HG03558 (cell line): Measurements from ENCODE around the gene BPIFB1.

Source experiments
- ATAC-seq: cut with Tn5 transposase; IDR thresholded peaks from one replicate; pipeline ENCODE4 v1.9.1; 2021; ENCODE audit warnings: moderate number of reproducible peaks; ENCODE audit not compliant: unreplicated experiment; ENCODE audit errors: extremely low read depth

BPIFB1 gene

DNA sequence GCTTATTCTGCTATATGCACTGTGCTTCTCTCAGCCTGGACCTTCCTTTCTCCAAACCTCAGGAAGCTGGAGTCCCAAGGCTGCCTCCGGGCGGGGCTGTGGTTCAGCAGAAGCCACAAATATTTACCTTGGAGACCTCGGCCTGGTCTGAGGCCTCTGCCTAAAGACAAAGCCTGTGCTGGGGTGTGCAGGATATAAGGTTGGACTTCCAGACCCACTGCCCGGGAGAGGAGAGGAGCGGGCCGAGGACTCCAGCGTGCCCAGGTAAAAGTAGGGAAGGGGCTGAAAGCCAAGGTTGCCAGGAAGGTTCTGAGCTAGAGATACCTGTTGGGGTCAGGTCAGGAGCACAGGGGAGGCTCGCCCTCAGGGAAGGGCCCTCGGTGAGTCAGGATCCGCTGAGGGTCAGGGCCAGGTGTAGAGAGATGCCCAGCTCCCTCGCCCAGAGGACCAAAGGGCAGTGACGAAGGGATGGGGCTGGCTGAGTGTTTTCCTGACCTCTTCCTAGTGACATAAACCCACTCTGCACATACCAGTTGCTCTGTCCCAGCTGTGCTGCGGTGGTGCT lies at the start of gene BPIFB1:
Gene BPIFB1, plus strand, starts transcription at position 224 of the 565 bp plus-strand sequence. CDS start 2,860 bp downstream, outside the sequence.
- ATAC-seq, result no peak

DNA sequence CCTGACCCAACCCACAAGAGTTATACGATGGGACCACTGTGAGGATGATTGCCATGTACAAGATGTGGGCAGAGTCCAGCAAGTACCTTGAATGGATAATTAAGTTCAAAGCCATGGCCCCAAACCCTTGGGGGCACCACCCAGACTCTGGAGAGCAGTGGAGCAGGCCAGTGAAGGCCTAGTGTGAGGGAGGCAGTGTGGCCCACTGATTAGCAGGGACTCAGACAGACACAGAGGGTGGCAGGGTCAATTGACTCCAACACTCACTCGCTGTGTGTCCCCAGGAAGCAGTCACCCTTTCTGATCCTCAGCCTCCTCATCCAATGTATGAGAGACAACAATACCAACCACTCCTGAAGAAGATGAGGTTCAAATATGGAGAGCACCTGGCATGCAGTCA lies 49.0 kb upstream of the BPIFB1 start:
- no peak for ATAC-seq

DNA sequence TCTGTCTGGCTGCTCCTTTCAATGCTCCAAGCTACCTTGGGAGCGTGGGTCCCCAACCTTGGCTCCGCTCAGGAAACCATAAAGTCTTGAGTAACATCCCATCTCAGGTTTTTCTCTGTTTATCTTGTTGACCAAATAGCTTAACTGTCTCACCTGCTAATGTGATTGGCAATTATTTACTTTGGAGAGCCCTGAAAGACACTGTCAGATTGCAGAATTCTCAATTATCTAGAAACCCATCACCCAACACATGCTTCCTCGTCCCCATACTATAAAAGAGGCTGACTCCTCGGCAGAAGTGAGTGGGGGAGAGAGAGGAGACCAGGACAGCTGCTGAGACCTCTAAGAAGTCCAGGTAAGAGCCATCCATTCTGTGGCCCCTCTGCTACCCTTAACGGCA lies 47.3 kb upstream of the BPIFB1 start, which contains the start of gene BPIFA1:
Gene BPIFA1, plus strand, starts transcription at position 301 of the 400 bp plus-strand sequence. CDS start 1,716 bp downstream, outside the sequence.
- ATAC-seq, result no peak

GRCh38 chr20:33236351-33236750 lies 46.7 kb upstream of the BPIFB1 start:
- no peak for ATAC-seq

- no peak for ATAC-seq
Measured at GRCh38 chr20:33237989-33238388, 45.0 kb upstream of the BPIFB1 start.

GRCh38 chr20:33239418-33239817 lies 43.6 kb upstream of the BPIFB1 start:
- no peak for ATAC-seq

- no peak for ATAC-seq
Measured at GRCh38 chr20:33239979-33240736, 42.9 kb upstream of the BPIFB1 start.

- no peak for ATAC-seq
Measured at GRCh38 chr20:33240923-33241322, 42.1 kb upstream of the BPIFB1 start.

GRCh38 chr20:33242319-33243100 lies 40.5 kb upstream of the BPIFB1 start:
- no peak for ATAC-seq

- no peak for ATAC-seq
Measured at GRCh38 chr20:33246077-33246476, 36.9 kb upstream of the BPIFB1 start.

DNA sequence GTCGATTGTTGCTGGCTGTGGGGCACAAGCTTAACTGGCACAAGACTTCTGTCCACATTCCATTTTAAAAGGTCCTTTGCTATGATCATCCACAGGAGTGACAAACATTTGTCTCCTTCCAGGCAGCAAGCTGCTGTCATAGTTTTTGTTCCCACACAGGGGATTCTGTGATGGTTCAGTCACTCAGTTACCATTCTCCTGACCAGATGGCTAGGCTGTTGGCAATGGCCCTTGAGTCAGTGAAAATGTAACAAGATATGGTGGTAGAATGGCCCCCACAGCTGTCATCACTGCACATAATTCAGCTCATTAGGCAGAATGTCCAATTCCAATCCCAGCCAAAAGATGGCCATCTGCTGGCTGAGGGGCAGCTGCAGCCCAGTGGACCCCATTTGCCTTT lies 33.6 kb upstream of the BPIFB1 start:
- ATAC-seq, result no peak

GRCh38 chr20:33250666-33251065 lies 32.3 kb upstream of the BPIFB1 start:
- ATAC-seq, result no peak

DNA sequence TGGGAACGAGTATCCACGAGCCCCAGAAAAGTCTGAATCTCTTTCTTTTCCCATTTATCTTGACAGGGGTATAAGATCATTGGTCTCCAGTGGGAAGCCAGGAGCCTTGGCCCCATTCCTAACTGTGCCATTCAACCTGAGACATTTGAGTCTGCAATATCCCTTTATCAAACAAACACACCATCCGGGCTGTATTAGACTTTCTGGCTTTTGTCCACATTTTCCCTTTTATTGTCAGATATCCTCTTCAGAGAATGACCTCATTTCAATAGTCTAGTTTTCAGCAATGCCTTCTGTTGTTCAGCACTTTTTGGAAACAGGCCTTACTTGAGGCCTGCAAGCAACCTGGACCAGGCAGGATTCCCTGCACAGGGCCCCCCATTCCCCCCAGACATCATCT lies 31.5 kb upstream of the BPIFB1 start:
- no peak for ATAC-seq

GRCh38 chr20:33252460-33252859 lies 30.6 kb upstream of the BPIFB1 start:
- no peak for ATAC-seq

- ATAC-seq, result no peak
Measured at GRCh38 chr20:33255005-33255404, 28.0 kb upstream of the BPIFB1 start.

GRCh38 chr20:33257237-33257636 lies 25.8 kb upstream of the BPIFB1 start:
- no peak for ATAC-seq

DNA sequence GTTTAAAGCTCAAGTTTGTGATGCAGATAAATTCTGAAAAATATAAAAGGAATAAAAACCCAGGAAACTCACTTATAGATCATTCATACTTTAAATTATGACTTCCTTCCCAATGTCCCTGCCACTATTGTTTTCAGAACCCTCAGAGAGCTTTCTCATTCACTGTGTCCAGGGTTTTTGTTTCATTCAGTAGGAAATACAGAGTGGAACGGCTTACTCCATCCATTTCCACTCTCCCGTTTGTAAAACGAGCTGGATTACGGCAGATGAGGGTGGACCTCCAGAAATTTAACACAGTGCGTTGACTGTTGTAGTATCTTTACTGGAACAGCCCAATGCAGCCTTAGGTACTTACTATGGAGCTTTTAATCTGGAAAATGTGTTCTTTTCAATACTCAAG lies 23.6 kb upstream of the BPIFB1 start:
- ATAC-seq, result no peak

DNA sequence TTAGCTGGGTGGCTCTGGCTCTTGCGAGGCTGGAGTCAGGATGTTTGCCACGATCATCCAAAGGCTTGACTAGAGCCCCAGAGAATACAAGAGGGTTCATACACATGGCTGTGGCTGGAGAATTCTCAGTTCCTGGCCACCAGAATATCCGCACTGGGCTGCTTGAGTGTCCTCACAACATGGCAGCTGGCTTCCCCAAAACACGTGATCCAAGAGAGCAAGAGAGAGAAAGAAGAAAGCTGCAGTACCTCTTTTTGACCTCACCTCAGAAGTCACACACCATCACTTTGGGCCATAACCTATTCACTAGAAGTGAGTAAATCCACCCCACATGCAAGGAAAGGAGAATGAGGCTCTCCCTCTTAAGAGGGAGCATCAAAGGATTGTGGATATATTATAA lies 21.5 kb upstream of the BPIFB1 start:
- ATAC-seq, result no peak

DNA sequence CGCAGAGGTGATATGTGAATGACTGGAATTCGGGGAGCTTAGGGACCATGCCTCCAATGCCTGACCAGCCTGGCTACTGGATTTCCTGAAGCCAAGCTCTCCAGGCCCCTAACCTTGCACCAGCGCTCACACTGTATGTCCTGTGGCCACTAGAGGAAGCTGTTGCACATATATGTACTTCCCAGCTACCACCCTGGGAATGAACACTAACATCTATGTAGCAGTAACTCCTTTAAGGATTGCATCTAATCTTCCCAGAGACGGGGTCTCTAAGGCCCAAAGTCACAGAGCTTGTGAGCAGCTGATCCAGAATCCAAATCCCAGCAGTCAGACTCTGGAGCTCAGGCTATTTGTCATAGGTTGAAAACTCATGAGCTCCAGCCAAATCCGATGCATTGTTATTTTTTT lies 20.4 kb upstream of the BPIFB1 start:
- no peak for ATAC-seq

DNA sequence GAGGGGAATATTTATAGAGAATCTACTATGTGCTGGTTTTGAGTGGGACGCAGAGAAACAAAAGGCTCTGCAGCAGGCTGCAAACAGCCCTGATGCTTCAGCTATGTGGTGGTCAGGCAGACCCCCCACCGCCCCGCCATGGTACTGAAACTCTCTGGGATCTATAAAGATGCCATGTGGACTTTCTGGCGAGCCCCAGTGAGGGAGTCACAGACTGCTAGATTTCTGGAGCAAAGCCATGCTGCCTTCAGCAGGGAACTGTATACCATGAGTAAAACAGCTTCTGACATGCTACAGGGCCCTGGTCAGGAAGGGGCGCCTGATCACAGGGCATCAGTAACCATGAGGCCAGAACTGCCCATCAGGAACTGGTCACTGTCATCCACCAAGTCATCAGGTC lies 19.2 kb upstream of the BPIFB1 start:
- no peak for ATAC-seq

DNA sequence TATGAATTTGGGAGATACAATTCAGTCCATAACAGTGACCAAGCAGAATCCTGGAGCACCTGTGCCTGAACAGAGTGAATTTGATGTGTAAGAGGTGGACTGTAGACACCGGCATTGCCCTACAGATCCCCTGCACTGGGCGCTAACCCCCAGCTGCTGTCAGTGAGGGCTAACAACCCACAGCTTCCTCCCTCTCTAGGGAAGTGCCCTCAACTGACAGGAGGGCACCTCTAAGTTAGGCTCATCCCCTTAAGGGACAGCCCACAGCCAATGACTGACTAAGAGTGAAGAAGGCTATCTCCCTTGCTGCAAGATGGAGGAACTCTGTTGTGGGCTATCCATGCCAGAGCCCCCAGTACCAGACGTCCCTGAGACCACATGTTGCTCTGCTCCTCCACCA lies 15.3 kb upstream of the BPIFB1 start:
- ATAC-seq, result no peak
